HG03571 (cell line): ENCODE results near the gene CAPNS1.
"Not testable (repeated sequence)": the region's sequence is repeated elsewhere in the genome, so short reads cannot be mapped to it uniquely, and the experiment has no call there.

Source experiments
- ATAC-seq: cut with Tn5 transposase; IDR thresholded peaks from one replicate; pipeline ENCODE4 v1.9.1; 2021; ENCODE audit not compliant: unreplicated experiment

The CAPNS1 gene

GRCh38 chr19:36113894-36114720 lies 25.8 kb upstream of the CAPNS1 start:
- no peak for ATAC-seq

- peak; percentile 82 for ATAC-seq
Measured at GRCh38 chr19:36114721-36115452, 25.0 kb upstream of the CAPNS1 start, which contains the start of gene POLR2I. TSS of gene POLR2I (minus strand) at chr19:36114875. CDS start at chr19:36114856, 19 bp downstream.

- peak; percentile 33 for ATAC-seq
Measured at GRCh38 chr19:36115453-36116343, 24.2 kb upstream of the CAPNS1 start, which contains the start of gene TBCB. TSS of gene TBCB (plus strand) at chr19:36115468. CDS start at chr19:36115561, 93 bp downstream.

GRCh38 chr19:36116344-36116637 lies 23.6 kb upstream of the CAPNS1 start:
- no peak for ATAC-seq

GRCh38 chr19:36120092-36120983 lies 19.5 kb upstream of the CAPNS1 start:
- no peak for ATAC-seq

GRCh38 chr19:36120984-36121358 lies 18.9 kb upstream of the CAPNS1 start:
- ATAC-seq = no peak

GRCh38 chr19:36121486-36122124 lies 18.3 kb upstream of the CAPNS1 start:
- ATAC-seq = no peak

GRCh38 chr19:36125557-36125956 lies 14.3 kb upstream of the CAPNS1 start:
- ATAC-seq = no peak

GRCh38 chr19:36128392-36128736 lies 11.5 kb upstream of the CAPNS1 start:
- ATAC-seq = peak; percentile 9

- not testable (repeated sequence) for ATAC-seq
Measured at GRCh38 chr19:36131221-36131620, 8.6 kb upstream of the CAPNS1 start.

GRCh38 chr19:36134867-36135266 lies 5.0 kb upstream of the CAPNS1 start:
- ATAC-seq = not testable (repeated sequence)

- no peak for ATAC-seq
Measured at GRCh38 chr19:36136964-36137686, 2.7 kb upstream of the CAPNS1 start.

GRCh38 chr19:36139120-36139472 lies 770 bp upstream of the CAPNS1 start:
- ATAC-seq = no peak

- ATAC-seq = no peak
Measured at GRCh38 chr19:36140304-36141038, 605 bp downstream of the CAPNS1 start.

GRCh38 chr19:36141039-36141927 lies 1.4 kb downstream of the CAPNS1 start:
- ATAC-seq = peak; percentile 45

GRCh38 chr19:36142046-36142445 lies 2.2 kb downstream of the CAPNS1 start:
- ATAC-seq = no peak

GRCh38 chr19:36142496-36142895 lies 2.6 kb downstream of the CAPNS1 start:
- no peak for ATAC-seq

- ATAC-seq = no peak
Measured at GRCh38 chr19:36144624-36145023, 4.8 kb downstream of the CAPNS1 start.
